NCI-H82 (cell line): ENCODE data around the gene KRTAP2-1.
"Not testable (repeated sequence)": the region's sequence is repeated elsewhere in the genome, so short reads cannot be mapped to it uniquely, and the experiment has no call there.

Source experiments
- DNase-seq: peaks from one replicate; lab custom pipeline; 2025; lab: John Stamatoyannopoulos, UW

Gene KRTAP2-1

GRCh38 chr17:41046735-41047465, at the start of gene KRTAP2-1:
Gene KRTAP2-1, minus strand, starts transcription at chr17:41047316. Its CDS starts 49 bp downstream, at chr17:41047267.
- not testable (repeated sequence) for DNase-seq

- DNase-seq = no peak
These were observed 48.9 kb upstream of the KRTAP2-1 start for GRCh38 chr17:41096055-41096454.

GRCh38 chr17:41088760-41089352, 41.7 kb upstream of the KRTAP2-1 start:
- DNase-seq = not testable (repeated sequence)

GRCh38 chr17:41084100-41084856, 37.2 kb upstream of the KRTAP2-1 start, which contains the start of gene KRTAP4-7:
Gene KRTAP4-7, plus strand, starts transcription at chr17:41084150. Its CDS starts 57 bp downstream, at chr17:41084207.
- DNase-seq = not testable (repeated sequence)

GRCh38 chr17:41083427-41083826, 36.3 kb upstream of the KRTAP2-1 start:
- not testable (repeated sequence) for DNase-seq

- DNase-seq = no peak
These were observed 35.5 kb upstream of the KRTAP2-1 start for GRCh38 chr17:41082626-41083025.

GRCh38 chr17:41076788-41077187, 29.7 kb upstream of the KRTAP2-1 start:
- no peak for DNase-seq

GRCh38 chr17:41073676-41074075, 26.6 kb upstream of the KRTAP2-1 start:
- DNase-seq = no peak

GRCh38 chr17:41071606-41072360, 24.7 kb upstream of the KRTAP2-1 start:
- DNase-seq = no peak

GRCh38 chr17:41069031-41069430, 21.9 kb upstream of the KRTAP2-1 start:
- no peak for DNase-seq

- no peak for DNase-seq
These were observed 20.2 kb upstream of the KRTAP2-1 start for GRCh38 chr17:41067281-41067680.

- no peak for DNase-seq
These were observed 18.9 kb upstream of the KRTAP2-1 start, which contains the start of gene KRTAP2-4 for GRCh38 chr17:41065829-41066624. Gene KRTAP2-4, minus strand, starts transcription at chr17:41065879. Its CDS starts 34 bp downstream, at chr17:41065845.

GRCh38 chr17:41065016-41065689, 18.0 kb upstream of the KRTAP2-1 start:
- not testable (repeated sequence) for DNase-seq

- DNase-seq = no peak
These were observed 17.2 kb upstream of the KRTAP2-1 start for GRCh38 chr17:41064301-41064700.

GRCh38 chr17:41063449-41063848, 16.3 kb upstream of the KRTAP2-1 start:
- DNase-seq = no peak

- no peak for DNase-seq
These were observed 14.8 kb upstream of the KRTAP2-1 start for GRCh38 chr17:41061964-41062363.

GRCh38 chr17:41060052-41060604, 13.0 kb upstream of the KRTAP2-1 start, which contains the start of gene KRTAP2-3:
Gene KRTAP2-3, minus strand, starts transcription at chr17:41060114. Its CDS starts 64 bp downstream, at chr17:41060050.
- DNase-seq = no peak

GRCh38 chr17:41059276-41060051, 12.3 kb upstream of the KRTAP2-1 start:
- DNase-seq = not testable (repeated sequence)

- no peak for DNase-seq
These were observed 11.6 kb upstream of the KRTAP2-1 start for GRCh38 chr17:41058741-41059140.
